ENCODE measurements around the gene SRRM2. TPM values are rescaled to one million over a fixed set of nuclear protein-coding genes. Genes with fewer than 3 reads are reported as not detected.
A peak's percentile ranks its signal among the peaks of the same experiment; 100 is the strongest.

SRRM2 gene
- total RNA-seq, 2 donors from 2014 or later, result 843 to 876 TPM

GRCh38 chr16:2767140-2767731 is 14.8 kb downstream of the SRRM2 start:
- Mint-ChIP-seq H3K27me3 (ENCODE audit: insufficient read depth) (no peaks in the 10 kb centered on the region), H3K36me3 (ENCODE audit: low read depth) (peaks cover 92% of the 10 kb centered on the region), H3K9me3 (peaks cover 14% of the 10 kb centered on the region), H3K4me1 (no peaks in the 10 kb centered on the region), H3K4me3 (no peak overlapping the region), H3K27ac (no peak overlapping the region)
- Histone ChIP-seq H3K27ac (ENCODE audit: low read depth, low read length) (no peak overlapping the region), H3K9me3 (ENCODE audit: control insufficient read depth, low read length) (peaks cover 29% of the 10 kb centered on the region), H3K9ac (ENCODE audit: extremely low read depth, low read length, poor library complexity, severe bottlenecking) (no peak overlapping the region), H3K4me3 (ENCODE audit: low read length) (no peak overlapping the region), H3K36me3 (ENCODE audit: control insufficient read depth, insufficient read depth, low read length) (peaks cover 100% of the 10 kb centered on the region), H3K27me3 (ENCODE audit: control insufficient read depth, insufficient read depth, low read length, poor library complexity, severe bottlenecking) (no peaks in the 10 kb centered on the region), H3K4me1 (ENCODE audit: control insufficient read depth, insufficient read depth, low read length) (peaks cover 3% of the 10 kb centered on the region)
- WGBS, 2 experiments (ENCODE audit: insufficient coverage in 1 of 2, insufficient read length in 1 of 2), result 95 to 96% methylated on average over 14 to 19 of the region's 19 CpGs
- no peak for DNase-seq
- TF ChIP-seq CTCF (conservative IDR thresholded peaks at IDR 0.05), result no peak

DNA sequence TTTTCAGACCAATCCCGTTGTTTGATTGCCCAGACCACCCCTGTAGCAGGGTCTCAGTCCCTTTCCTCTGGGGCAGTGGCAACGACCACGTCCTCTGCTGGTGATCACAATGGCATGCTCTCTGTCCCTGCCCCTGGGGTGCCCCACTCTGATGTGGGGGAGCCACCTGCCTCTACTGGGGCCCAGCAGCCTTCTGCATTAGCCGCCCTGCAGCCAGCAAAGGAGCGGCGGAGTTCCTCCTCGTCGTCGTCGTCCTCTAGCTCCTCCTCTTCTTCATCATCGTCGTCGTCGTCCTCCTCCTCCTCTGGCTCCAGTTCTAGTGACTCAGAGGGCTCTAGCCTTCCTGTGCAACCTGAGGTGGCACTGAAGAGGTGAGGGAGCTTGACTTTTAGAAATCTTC is 15.5 kb downstream of the SRRM2 start:
- TF ChIP-seq CTCF (conservative IDR thresholded peaks at IDR 0.05), result no peak
- H3K36me3 Mint-ChIP-seq (ENCODE audit: low read depth), result peaks cover 90% of the 10 kb centered on the region
- Histone ChIP-seq H3K4me1 (ENCODE audit: control insufficient read depth, insufficient read depth, low read length) (peaks cover 3% of the 10 kb centered on the region), H3K4me3 (ENCODE audit: low read length) (no peak overlapping the region), H3K9ac (ENCODE audit: extremely low read depth, low read length, poor library complexity, severe bottlenecking) (no peak overlapping the region), H3K9me3 (ENCODE audit: control insufficient read depth, low read length) (peaks cover 22% of the 10 kb centered on the region), H3K27me3 (ENCODE audit: control insufficient read depth, insufficient read depth, low read length, poor library complexity, severe bottlenecking) (no peaks in the 10 kb centered on the region), H3K36me3 (ENCODE audit: control insufficient read depth, insufficient read depth, low read length) (peaks cover 97% of the 10 kb centered on the region), H3K27ac (ENCODE audit: low read depth, low read length) (no peak overlapping the region)
- no peak overlapping the region for H3K27ac Mint-ChIP-seq
- WGBS, 2 experiments (ENCODE audit: insufficient coverage in 1 of 2, insufficient read length in 1 of 2), result 97 to 100% methylated on average over 3 to 14 of the region's 14 CpGs
- no peak overlapping the region for H3K4me3 Mint-ChIP-seq
- H3K4me1 Mint-ChIP-seq, result no peaks in the 10 kb centered on the region
- H3K9me3 Mint-ChIP-seq, result peaks cover 7% of the 10 kb centered on the region
- no peaks in the 10 kb centered on the region for H3K27me3 Mint-ChIP-seq (ENCODE audit: insufficient read depth)
- no peak for DNase-seq

DNA sequence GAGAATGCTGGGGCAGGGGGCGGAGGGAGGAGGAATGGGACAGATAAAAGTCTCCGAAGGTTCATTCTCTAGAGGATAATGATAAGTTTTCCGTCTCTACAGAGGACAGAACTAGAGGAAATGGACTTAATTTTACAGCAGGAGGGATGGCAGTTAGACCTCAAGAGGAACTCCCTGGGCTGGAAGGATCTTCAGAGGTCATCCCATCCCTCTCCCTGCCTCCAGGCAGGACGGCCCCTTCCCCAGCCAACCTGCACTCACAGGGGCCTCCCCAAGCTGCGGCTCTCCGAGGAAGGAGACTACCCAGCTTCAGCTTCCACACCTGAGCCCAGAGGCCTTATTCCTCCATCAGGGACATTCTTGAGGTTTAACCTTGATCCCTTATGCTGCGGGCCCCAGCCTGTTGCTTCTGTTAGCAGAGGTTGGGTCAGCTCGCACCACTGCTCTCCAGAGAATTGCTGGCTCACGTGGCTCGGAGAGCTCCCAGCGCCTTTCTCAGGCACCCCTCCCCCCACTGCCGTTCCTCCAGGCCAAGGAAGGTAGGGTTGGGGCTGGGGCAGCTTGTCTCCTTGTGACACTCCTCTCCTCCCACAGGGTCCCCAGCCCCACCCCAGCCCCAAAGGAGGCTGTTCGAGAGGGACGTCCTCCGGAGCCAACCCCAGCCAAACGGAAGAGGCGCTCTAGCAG is 16.1 kb downstream of the SRRM2 start:
- Histone ChIP-seq H3K27me3 (ENCODE audit: control insufficient read depth, insufficient read depth, low read length, poor library complexity, severe bottlenecking) (no peaks in the 10 kb centered on the region), H3K27ac (ENCODE audit: low read depth, low read length) (peak overlapping the region; percentile 32), H3K4me3 (ENCODE audit: low read length) (no peak overlapping the region), H3K4me1 (ENCODE audit: control insufficient read depth, insufficient read depth, low read length) (peaks cover 3% of the 10 kb centered on the region), H3K9me3 (ENCODE audit: control insufficient read depth, low read length) (peaks cover 16% of the 10 kb centered on the region), H3K9ac (ENCODE audit: extremely low read depth, low read length, poor library complexity, severe bottlenecking) (no peak overlapping the region), H3K36me3 (ENCODE audit: control insufficient read depth, insufficient read depth, low read length) (peaks cover 96% of the 10 kb centered on the region)
- no peak for DNase-seq
- H3K4me1 Mint-ChIP-seq, result no peaks in the 10 kb centered on the region
- peaks cover 7% of the 10 kb centered on the region for H3K9me3 Mint-ChIP-seq
- no peak for TF ChIP-seq CTCF (conservative IDR thresholded peaks at IDR 0.05)
- H3K27ac Mint-ChIP-seq, result peak overlapping the region; percentile 48
- H3K4me3 Mint-ChIP-seq, result no peak overlapping the region
- H3K36me3 Mint-ChIP-seq (ENCODE audit: low read depth), result peaks cover 90% of the 10 kb centered on the region
- no peaks in the 10 kb centered on the region for H3K27me3 Mint-ChIP-seq (ENCODE audit: insufficient read depth)
- WGBS, 2 experiments (ENCODE audit: insufficient coverage in 1 of 2, insufficient read length in 1 of 2), result 95% methylated on average over 17 of the region's 17 CpGs

Data from endodermal cell (in vitro differentiated cells).